ENCODE results near the gene TDRD7.
A peak's percentile ranks its signal among the peaks of the same experiment; 100 is the strongest.
"Not testable (repeated sequence)": the region's sequence is repeated elsewhere in the genome, so short reads cannot be mapped to it uniquely, and the experiment has no call there.

Gene TDRD7

GRCh38 chr9:97427885-97428284 is 16.0 kb downstream of the TDRD7 start:
- no peak for DNase-seq (ENCODE audit: low spot score)

DNA sequence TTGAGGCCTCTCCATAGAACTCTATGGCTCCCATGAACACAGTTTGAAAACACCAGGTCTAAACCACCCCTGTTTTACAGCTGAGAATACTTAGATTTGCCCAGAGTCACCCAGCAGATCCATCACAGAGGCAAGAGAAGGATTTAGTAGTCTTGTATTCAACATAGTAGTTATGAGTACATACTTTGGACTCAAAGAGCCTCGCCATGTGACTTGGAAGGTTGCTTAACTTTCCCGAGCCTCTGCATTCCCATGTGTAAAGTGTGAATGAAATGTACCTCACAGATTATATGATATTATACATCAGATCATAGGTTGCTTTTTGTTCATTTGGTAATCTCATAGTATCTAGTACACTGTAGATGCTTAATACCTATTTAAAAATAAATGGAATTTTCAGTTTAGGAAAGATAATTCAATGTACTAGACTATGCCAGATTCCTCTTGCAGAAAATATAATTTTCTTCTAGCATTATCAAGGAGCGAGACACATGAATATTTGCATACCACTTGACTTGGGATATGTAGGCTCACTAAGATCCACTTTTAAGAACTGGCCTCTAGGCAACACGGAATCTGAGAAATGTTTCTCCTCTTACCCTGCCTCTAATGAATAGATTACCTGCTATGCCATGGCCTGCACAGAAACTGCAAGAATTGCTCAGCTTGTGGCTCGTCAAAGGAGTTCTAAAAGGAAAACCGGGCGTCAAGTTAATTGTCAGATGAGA is 18.6 kb downstream of the TDRD7 start:
- no peak for DNase-seq (ENCODE audit: low spot score)

GRCh38 chr9:97431044-97431441 is 19.1 kb downstream of the TDRD7 start:
- DNase-seq (ENCODE audit: low spot score) = no peak

GRCh38 chr9:97431549-97432143 is 19.8 kb downstream of the TDRD7 start:
- no peak for DNase-seq (ENCODE audit: low spot score)

DNA sequence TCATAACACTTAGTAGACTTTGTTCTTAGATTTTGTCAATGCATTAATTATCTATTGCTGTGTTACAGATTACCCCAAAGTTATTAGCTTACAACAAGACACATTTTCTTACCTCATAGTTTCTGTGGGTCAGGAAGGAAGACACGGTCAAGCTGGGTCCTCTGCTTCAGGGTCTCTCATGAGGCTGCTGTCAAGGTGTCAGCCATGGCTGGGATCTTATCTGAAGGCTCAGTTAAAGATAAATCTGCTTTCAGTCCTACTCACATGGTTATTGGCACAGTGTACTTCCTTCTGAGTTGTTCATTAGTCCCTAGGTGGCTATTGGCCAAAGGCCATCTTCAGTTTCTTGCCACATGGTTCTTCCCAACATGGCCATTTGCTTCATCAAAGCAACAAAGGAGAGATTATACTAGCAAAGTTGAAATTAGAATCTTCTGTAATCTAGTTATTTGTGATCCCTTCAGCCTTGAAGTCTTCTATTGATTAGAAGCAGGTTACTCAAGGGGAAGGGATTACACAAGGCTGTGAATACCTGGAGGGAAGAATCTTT is 25.2 kb downstream of the TDRD7 start:
- no peak for DNase-seq (ENCODE audit: low spot score)

GRCh38 chr9:97438257-97438656 is 26.4 kb downstream of the TDRD7 start:
- no peak for DNase-seq (ENCODE audit: low spot score)

GRCh38 chr9:97438666-97439065 is 26.8 kb downstream of the TDRD7 start:
- DNase-seq (ENCODE audit: low spot score) = no peak

- no peak for DNase-seq (ENCODE audit: low spot score)
Observed at GRCh38 chr9:97440160-97440559, 28.3 kb downstream of the TDRD7 start.

DNA sequence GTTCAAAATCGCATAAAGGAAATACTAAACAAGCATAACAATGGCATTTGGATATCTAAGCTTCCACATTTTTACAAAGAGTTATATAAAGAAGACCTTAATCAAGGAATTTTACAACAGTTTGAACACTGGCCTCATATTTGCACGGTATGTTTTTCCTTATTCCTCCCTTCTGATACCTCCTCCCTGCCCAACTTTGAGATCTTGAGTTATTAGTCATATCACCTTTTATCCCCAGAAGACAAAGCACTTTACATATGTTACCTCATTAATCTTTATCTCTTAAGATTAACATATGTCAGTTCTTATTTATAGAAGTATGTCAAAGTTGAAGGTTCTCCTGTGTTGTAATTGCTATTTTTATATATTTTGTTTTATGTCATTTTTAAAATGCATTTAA is 29.8 kb downstream of the TDRD7 start:
- no peak for DNase-seq (ENCODE audit: low spot score)

DNA sequence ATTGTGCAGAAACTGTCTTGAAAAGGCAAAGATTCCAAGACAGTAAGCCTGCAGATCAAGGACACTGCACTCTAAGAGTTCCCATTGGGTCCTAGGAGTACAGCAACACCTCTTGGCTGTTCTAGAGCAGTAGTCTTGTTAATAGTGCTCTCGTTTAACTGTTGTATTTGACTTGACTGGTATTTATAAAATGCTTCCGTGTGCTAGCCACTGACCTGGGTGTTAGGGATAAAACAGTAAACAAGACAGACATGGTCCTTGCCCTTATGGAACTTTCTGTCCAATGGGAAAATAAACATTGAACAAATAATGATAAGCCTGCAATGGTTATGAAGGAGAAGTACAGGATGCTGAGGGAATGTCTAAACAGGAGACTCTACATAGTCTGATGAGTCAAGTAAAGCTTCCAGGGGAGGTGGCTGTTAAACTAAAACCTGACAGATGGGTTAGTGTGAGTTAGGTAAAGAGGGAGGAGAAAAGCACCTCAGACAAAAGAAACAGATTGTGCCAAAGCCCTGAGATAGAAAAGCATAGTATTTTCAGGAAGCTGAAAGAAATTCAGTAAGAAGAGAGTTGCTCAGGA is 33.3 kb downstream of the TDRD7 start:
- DNase-seq (ENCODE audit: low spot score) = no peak

- no peak for DNase-seq (ENCODE audit: low spot score)
Observed at GRCh38 chr9:97447001-97447400, 35.1 kb downstream of the TDRD7 start.

DNA sequence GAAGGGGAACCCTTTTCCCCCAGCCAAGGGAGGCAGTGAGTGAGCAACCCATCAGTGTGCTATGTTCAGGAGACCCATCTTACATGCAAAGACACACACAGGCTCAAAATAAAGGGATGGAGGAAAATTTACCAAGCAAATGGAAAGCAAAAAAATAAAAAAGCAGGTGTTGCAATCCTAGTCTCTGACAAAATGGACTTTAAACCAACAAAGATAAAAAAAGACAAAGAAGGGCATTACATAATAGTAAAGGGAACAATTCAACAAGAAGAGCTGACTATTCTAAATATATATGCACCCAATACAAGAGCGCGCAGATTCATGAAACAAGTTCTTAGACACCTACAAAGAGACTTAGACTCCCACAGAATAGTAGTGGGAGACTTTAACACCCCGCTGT is 41.7 kb downstream of the TDRD7 start:
- not testable (repeated sequence) for DNase-seq (ENCODE audit: low spot score)

DNA sequence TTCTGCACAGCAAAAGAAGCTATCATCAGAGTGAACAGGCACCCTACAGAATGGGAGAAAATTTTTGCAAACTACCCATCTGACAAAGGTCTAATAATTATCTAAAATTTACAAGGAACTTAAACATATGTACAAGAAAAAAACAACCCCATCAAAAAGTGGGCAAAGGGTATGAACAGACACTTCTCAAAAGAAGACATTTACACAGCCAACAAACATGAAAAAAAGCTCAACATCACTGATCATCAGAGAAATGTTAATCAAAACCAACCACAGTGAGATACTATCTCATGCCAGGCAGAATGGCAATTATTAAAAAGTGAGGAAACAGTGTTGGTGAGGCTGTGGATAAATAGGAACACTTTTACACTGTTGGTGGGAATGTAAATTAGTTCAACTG is 44.9 kb downstream of the TDRD7 start:
- DNase-seq (ENCODE audit: low spot score) = not testable (repeated sequence)

DNA sequence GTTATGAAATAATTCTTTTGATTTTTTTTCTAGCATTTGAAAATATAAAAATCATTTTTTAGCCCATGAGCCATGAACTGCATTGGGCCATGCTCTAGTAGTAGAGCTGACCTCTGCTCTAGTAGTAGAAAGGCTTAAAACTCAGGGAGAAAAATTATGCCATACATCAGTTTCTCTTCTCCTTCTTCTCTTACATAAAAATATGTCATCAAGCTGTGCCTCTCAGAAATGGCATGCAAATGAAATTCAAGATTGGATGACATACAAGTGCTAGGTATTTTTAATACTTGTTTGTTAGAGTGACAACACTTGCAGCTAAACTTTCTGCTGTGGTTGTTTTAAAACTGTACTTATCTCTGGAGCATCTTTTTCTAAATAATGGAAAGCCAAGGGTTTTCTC is 47.4 kb downstream of the TDRD7 start:
- DNase-seq (ENCODE audit: low spot score) = no peak

- DNase-seq (ENCODE audit: low spot score) = no peak
Observed at GRCh38 chr9:97462159-97462558, 50.3 kb downstream of the TDRD7 start.

DNA sequence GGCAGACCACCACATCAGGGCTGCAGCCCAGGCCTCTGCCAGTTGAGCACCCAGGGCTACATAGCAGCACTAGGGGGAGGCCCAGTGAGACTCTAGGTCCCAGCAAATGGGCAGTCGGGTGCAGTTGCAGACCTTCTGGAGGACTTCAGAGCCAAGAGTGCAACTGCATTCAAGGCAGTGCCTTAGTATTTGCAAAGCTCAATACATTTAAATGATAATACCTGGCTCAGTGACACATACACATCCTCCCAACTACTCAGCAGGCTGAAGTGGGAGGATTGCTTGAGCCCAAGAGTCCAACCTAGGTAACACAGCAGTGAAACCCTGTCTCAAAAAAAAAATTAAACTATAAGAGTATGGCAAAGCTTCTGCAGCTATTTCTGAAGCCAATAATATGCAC is 51.0 kb downstream of the TDRD7 start:
- DNase-seq (ENCODE audit: low spot score) = no peak

- peak; percentile 55 for DNase-seq (ENCODE audit: low spot score)
Observed at GRCh38 chr9:97468658-97469448, 57.0 kb downstream of the TDRD7 start.

DNA sequence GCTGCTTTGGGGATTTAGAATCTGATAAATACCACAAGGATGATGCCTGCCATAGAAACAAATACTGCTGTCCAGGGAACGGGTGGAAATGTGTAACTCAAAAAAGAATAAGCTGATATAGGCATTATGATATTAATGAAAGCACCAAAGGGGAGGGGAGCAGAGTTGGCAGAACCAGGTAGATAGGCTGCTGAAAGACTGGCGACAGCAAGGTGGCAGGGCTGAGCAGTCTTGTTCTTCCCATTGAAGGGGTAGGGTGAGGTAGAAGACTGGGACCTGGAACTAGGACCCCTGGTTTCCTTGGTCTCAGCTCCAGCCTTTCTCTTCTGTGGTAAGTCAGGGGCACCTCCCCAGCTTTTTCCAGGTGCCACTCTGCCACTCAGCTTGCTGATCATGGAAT is 58.2 kb downstream of the TDRD7 start:
- no peak for DNase-seq (ENCODE audit: low spot score)

DNA sequence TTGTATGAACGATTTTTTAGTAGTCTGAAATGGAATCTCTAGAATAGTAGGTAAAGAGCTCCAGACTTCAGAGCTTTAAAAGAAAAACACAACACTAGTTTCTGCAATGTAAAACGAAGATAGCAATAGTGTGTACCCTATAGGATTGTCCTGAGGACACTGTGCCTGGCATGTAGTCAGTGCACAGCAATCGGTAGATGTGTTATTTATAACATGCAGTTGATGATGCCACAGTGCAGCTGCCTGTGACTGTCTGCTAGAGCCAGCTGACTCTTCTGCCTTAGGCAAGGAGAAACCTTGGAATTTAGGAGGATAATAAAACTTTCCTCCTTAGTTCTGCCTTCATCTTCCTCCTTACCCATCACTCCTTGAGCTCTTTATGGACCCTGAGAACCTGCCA is 61.8 kb downstream of the TDRD7 start:
- DNase-seq (ENCODE audit: low spot score) = no peak

DNA sequence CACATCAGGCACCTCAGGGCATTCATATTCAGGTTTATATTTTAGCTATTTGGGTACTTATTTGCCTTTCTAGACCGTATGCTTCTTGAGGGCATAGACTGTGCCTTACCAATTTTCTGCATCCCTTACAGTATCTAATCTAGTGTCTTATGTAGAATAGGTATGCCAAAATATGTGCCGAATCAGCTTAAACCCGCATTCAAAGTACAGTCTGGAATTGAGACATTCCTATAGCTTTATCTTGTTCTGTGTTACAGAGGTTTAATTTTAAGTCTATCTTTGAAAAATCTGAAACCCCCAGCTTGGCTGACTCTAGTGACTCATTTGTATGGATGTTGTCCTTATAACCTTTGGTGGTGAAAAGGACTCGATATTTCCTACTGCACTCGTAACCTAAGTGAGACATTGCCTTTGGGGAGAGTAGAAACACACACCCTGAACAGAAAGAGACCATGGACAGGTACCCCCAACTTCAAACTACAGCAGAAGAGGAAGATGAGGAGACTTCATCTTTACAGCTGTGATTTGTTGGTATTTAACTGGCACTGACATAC is 62.6 kb downstream of the TDRD7 start:
- DNase-seq (ENCODE audit: low spot score) = no peak

DNA sequence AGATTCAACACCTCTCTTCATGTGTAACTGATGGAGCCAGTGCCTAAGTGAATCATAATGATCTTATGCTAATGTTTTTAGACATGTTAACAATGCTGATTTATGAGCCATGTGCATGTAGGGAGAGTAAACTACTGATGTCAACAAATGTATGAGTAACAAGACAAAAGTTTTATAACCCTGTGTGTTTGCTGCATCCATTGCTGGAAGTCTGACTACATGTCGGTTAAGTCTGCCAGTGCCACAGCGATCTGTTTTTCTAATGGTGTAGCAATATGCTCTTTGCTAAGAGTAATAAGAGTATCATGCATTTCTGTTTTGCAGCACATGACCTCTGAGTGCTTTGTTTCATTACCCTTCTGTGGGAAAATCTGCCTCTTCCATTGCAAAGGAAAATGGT is 63.2 kb downstream of the TDRD7 start:
- DNase-seq (ENCODE audit: low spot score) = no peak

DNA sequence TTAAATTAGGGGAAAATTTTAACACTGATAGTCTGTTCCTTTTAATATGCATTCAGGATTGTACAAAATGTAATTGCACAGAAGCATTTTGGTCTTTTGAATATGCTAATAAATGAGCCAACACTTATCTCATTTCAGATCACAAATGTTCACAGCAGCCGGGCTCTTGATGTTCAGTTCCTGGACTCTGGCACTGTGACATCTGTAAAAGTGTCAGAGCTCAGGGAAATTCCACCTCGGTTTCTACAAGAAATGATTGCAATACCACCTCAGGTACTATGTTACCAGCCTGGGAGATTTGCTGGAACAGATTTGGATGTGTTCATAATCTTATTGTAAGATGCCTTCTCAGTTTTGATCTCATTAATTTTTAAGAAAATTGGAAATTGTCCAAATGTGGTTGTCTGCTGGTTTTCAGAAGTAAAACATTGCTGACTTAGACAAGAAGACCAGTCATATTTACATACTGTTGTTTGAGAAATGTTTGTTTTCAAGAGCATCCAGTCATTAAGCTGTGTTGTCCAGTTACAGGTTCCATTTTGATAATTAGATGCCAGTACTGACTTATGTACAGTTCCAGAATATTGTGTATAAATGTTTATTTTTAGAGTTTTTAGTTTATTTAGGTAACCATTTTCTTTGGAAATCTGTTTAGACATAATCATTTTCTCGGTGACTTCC is 66.5 kb downstream of the TDRD7 start:
- DNase-seq (ENCODE audit: low spot score) = no peak

Data from HuH-7.5 (cell line).